GM12875 (cell line): ENCODE measurements around the gene GSTT4.

ENCODE experiments used
- H3K4me3 ChIP-seq: one replicate; pipeline ENCODE4 v1.5.1; 2011; ENCODE audit warnings: low read depth, low read length, control low read depth
- CTCF ChIP-seq: IDR thresholded peaks from 2 replicates; pipeline ENCODE4 v1.5.1; 2011; ENCODE audit warnings: low read depth, mild to moderate bottlenecking, control low read depth, inconsistent platforms, low read length, moderate library complexity, borderline replicate concordance; ENCODE audit not compliant: insufficient read depth

GSTT4 gene

DNA sequence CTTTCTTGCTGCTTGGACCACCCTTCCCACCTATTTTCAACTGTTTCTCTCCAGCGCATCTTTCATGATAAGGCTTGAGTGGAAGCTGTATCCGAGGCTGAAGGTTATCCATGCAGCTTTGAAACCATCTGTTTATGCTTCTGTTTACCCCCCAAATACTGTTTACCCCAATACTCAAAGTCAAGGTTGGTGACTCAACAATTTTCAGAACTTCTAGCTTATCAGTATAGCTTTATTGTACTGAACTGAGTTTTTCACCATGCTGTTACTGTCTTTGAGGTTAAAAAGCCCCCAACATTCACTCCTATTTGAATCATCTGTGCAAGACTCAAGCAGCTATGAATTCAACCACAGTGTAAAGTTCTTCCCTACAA is 4.8 kb upstream of the GSTT4 start:
- no peak overlapping the region for H3K4me3 ChIP-seq
- TF ChIP-seq CTCF: no peak

GRCh38 chr22:24009227-24010017 is 4.2 kb upstream of the GSTT4 start:
- no peak for TF ChIP-seq CTCF
- no peak overlapping the region for H3K4me3 ChIP-seq

DNA sequence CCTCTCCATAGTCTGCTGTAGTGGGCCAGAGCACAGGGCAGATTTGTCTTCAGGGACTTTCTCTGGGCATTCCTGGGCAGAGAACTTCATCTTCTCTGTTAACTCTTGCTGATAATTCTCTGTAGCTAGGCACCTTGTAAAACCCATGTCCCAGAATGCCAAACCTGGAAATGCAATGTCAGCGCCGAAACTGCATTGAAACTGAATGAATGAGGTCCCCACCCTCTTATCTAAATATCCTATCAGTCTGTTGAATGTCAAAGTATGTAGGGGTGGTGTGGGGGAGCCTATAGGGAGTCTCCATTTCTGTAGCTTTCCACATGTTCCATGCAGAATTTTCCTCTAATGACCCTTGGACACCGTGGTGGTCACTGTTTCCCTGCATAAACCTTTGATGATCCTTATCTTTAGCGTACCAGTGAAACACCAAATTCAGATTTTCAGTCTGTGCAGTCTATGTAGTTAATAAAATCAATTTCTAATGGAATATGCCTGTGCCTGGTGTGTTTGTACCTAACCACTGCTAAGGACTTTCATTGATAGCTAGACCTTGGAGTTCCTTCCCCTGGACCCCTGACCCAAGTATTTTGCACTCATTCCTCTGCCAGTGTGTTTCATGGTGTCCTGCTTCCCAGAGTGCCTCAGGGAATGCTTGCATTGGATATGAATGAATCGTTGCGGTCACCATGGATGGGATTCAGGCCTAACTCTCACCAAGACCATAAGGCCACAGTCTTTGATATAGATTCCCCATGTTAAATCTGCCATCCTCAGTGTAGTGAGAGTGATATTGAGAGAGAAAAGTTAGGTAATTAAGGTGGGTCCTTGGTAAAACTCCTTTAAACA is 3.4 kb upstream of the GSTT4 start:
- no peak overlapping the region for H3K4me3 ChIP-seq
- TF ChIP-seq CTCF: no peak

GRCh38 chr22:24008022-24008283 is 2.7 kb upstream of the GSTT4 start:
- H3K4me3 ChIP-seq: no peak overlapping the region
- no peak for TF ChIP-seq CTCF

GRCh38 chr22:24007253-24008021 is 2.2 kb upstream of the GSTT4 start:
- no peak for TF ChIP-seq CTCF
- no peak overlapping the region for H3K4me3 ChIP-seq

DNA sequence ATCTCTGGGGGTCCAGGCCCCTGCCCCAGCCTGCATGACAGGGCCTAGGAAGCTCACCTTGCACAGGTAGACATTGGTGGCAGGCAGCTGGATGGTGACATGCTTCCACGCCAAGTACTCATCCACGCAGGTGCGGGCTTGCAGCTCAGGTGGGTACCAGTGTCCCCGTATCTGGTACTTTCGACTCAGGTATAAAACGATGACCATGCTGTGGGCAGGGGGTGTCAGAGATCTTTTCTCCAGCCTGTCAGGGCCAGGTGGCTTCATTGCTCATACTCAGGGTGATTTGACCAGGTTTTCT is 1.6 kb upstream of the GSTT4 start:
- H3K4me3 ChIP-seq: no peak overlapping the region
- no peak for TF ChIP-seq CTCF
